Measurements from ENCODE around the gene CLN6. TPM values are rescaled to one million over a fixed set of nuclear protein-coding genes. Genes with fewer than 3 reads are reported as not detected.

Gene CLN6
- total RNA-seq, 1 experiment from 2014 or later: 76.7 TPM

DNA sequence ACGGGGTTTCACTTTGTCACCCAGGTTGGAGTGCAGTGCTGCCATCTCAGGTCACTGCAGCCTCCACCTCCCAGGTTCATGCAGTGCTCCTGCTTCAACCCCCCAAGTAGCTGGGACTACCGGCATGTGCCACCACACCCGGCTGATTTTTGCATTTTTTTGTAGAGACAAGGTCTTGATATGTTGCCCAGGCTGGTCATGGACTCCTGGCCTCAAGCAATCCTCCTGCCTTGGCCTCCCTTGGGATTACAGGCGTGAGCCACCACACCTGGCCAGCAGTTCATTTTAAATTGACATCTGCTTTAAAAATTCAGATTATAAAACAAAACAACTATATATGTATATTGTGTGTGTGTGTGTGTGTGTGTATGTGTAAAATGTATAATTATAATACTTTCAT is 62.7 kb downstream of the CLN6 start:
- intact Hi-C loops (cut with micrococcal nuclease; ENCODE audit: unreplicated experiment): no loop called here
- H3K4me1 ChIP-seq: no peaks in the 10 kb centered on the region
- no peaks in the 10 kb centered on the region for H3K36me3 ChIP-seq (ENCODE audit: control insufficient read depth, insufficient read depth, low read length)
- H3K4me3 ChIP-seq (ENCODE audit: low read depth, low read length): no peak overlapping the region
- H3K36me3 Mint-ChIP-seq (ENCODE audit: insufficient read depth, unreplicated experiment): peaks cover 14% of the 10 kb centered on the region
- peaks cover 7% of the 10 kb centered on the region for H3K4me1 Mint-ChIP-seq (ENCODE audit: low read depth, unreplicated experiment)
- no peaks in the 10 kb centered on the region for H3K27me3 Mint-ChIP-seq (ENCODE audit: insufficient read depth, unreplicated experiment)
- H3K4me3 Mint-ChIP-seq (ENCODE audit: unreplicated experiment): no peak overlapping the region
- ChIA-PET CTCF (no interaction called here), POLR2A (no interaction called here)
- TF ChIP-seq, protein P1, sequence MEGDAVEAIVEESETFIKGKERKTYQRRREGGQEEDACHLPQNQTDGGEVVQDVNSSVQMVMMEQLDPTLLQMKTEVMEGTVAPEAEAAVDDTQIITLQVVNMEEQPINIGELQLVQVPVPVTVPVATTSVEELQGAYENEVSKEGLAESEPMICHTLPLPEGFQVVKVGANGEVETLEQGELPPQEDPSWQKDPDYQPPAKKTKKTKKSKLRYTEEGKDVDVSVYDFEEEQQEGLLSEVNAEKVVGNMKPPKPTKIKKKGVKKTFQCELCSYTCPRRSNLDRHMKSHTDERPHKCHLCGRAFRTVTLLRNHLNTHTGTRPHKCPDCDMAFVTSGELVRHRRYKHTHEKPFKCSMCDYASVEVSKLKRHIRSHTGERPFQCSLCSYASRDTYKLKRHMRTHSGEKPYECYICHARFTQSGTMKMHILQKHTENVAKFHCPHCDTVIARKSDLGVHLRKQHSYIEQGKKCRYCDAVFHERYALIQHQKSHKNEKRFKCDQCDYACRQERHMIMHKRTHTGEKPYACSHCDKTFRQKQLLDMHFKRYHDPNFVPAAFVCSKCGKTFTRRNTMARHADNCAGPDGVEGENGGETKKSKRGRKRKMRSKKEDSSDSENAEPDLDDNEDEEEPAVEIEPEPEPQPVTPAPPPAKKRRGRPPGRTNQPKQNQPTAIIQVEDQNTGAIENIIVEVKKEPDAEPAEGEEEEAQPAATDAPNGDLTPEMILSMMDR (IDR thresholded peaks at IDR 0.05; ENCODE audit: insufficient read depth in 1 of 2, low read depth in 1 of 2, low read length in 1 of 2, severe bottlenecking in 1 of 2, unreplicated experiment in 1 of 2): no peak
- DNase-seq: no peak
- no peaks in the 10 kb centered on the region for H3K9me3 Mint-ChIP-seq (ENCODE audit: unreplicated experiment)
- no peaks in the 10 kb centered on the region for H3K9me3 ChIP-seq
- BruUV-seq (replicated peaks): no TSS peak
- no peaks in the 10 kb centered on the region for H3K27me3 ChIP-seq (replicated peaks; ENCODE audit: control insufficient read depth, insufficient read depth, low read length)
- H3K27ac Mint-ChIP-seq (ENCODE audit: unreplicated experiment): no peak overlapping the region

DNA sequence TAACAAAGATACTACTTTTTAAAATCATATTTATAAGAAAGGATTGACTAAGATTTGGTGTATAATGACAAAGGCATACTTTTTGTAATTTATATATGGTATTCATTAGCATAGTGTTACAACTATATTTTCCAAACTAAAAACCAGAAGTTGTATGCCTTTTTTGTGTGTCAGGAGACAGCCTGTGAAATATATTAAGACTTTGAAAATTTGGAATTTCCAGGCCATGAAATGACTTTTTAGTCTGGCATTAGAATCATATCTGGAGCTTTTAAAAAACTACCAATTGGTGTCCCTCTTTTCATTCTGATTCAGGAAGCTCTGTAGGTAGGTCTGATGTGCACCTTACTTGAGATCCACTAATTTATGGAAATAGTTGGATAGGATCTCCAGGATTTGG is 66.3 kb downstream of the CLN6 start:
- Histone ChIP-seq H3K9me3 (no peaks in the 10 kb centered on the region; the same call in 1 of the 2 replicates), H3K36me3 (ENCODE audit: control insufficient read depth, insufficient read depth, low read length) (no peaks in the 10 kb centered on the region), H3K4me3 (ENCODE audit: low read depth, low read length) (no peak overlapping the region), H3K4me1 (peaks cover 3% of the 10 kb centered on the region), H3K27me3 (replicated peaks; ENCODE audit: control insufficient read depth, insufficient read depth, low read length) (no peaks in the 10 kb centered on the region)
- DNase-seq: no peak
- BruUV-seq (replicated peaks): no TSS peak
- Mint-ChIP-seq H3K4me1 (ENCODE audit: low read depth, unreplicated experiment) (peaks cover 7% of the 10 kb centered on the region), H3K27me3 (ENCODE audit: insufficient read depth, unreplicated experiment) (no peaks in the 10 kb centered on the region), H3K36me3 (ENCODE audit: insufficient read depth, unreplicated experiment) (peaks cover 22% of the 10 kb centered on the region), H3K27ac (ENCODE audit: unreplicated experiment) (no peak overlapping the region), H3K9me3 (ENCODE audit: unreplicated experiment) (no peaks in the 10 kb centered on the region), H3K4me3 (ENCODE audit: unreplicated experiment) (no peak overlapping the region)
- ChIA-PET CTCF (interaction anchor here (0.6 kb wide), 1 partner anchor 407 kb away, joined by 3 read pairs; no protein-coding TSS in a partner anchor), POLR2A (no interaction called here)
- TF ChIP-seq, protein P1 (IDR thresholded peaks at IDR 0.05; ENCODE audit: insufficient read depth in 1 of 2, low read depth in 1 of 2, low read length in 1 of 2, severe bottlenecking in 1 of 2, unreplicated experiment in 1 of 2): no peak
- intact Hi-C loops (cut with micrococcal nuclease; ENCODE audit: unreplicated experiment): no loop called here

- no peak for DNase-seq
- CTCF ChIA-PET: no interaction called here
- no peaks in the 10 kb centered on the region for H3K36me3 ChIP-seq (ENCODE audit: control insufficient read depth, insufficient read depth, low read length)
- Mint-ChIP-seq H3K27me3 (ENCODE audit: insufficient read depth, unreplicated experiment) (no peaks in the 10 kb centered on the region), H3K9me3 (ENCODE audit: unreplicated experiment) (no peaks in the 10 kb centered on the region), H3K36me3 (ENCODE audit: insufficient read depth, unreplicated experiment) (peaks cover 25% of the 10 kb centered on the region), H3K4me1 (ENCODE audit: low read depth, unreplicated experiment) (peaks cover 7% of the 10 kb centered on the region), H3K4me3 (ENCODE audit: unreplicated experiment) (no peak overlapping the region), H3K27ac (ENCODE audit: unreplicated experiment) (no peak overlapping the region)
- H3K4me3 ChIP-seq (ENCODE audit: low read depth, low read length): no peak overlapping the region
- intact Hi-C loops (cut with micrococcal nuclease; ENCODE audit: unreplicated experiment): loop anchor here (5.0 kb wide), 1 partner anchor 101 kb away; no protein-coding TSS in a partner anchor
- BruUV-seq (replicated peaks): no TSS peak
- H3K9me3 ChIP-seq: no peaks in the 10 kb centered on the region; the same call in 1 of the 2 replicates
- POLR2A ChIA-PET: no interaction called here
- H3K4me1 ChIP-seq: peaks cover 12% of the 10 kb centered on the region
- H3K27me3 ChIP-seq (replicated peaks; ENCODE audit: control insufficient read depth, insufficient read depth, low read length): no peaks in the 10 kb centered on the region
- TF ChIP-seq, protein P1 (IDR thresholded peaks at IDR 0.05; ENCODE audit: insufficient read depth in 1 of 2, low read depth in 1 of 2, low read length in 1 of 2, severe bottlenecking in 1 of 2, unreplicated experiment in 1 of 2): no peak
These were observed 71.4 kb downstream of the CLN6 start for GRCh38 chr15:68158046-68158628.
